NB4 (cell line): Measurements from ENCODE around the gene RABGAP1.

Source experiments
- POLR2A ChIP-seq: IDR thresholded peaks from 2 replicates; pipeline ENCODE4 v1.6.1; 2011; ENCODE audit warnings: mild to moderate bottlenecking; ENCODE audit not compliant: insufficient read length; ENCODE audit errors: extremely low read depth
- TF ChIP-seq, protein P1 (sequence below): IDR thresholded peaks from one replicate; pipeline ENCODE4 v1.5.1; 2012; ENCODE audit warnings: low read depth, low read length
- TF ChIP-seq, protein P2 (sequence below): IDR thresholded peaks from 2 replicates; pipeline ENCODE4 v1.6.1; 2011; ENCODE audit warnings: low read depth, low read length

DNA sequence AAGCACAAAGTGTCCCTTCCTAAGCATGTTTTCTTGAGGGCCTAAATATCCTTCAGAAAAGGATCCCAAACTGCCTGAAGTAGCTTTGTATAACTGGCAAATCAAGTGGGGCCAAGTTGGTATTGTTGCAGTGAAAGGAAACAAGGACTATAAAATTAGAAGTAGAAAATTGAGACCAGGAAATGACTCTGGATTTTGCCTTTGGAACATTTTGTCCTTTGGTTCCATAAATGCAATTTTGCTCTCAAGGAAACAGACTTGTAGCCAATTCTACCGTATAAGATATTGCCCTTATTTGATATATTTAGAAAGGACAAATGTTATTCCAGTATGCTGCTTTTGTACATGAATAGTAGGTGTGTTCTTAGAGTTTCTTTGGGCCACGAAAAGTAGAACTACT lies 34.4 kb downstream of the RABGAP1 start:
- TF ChIP-seq, protein P1, sequence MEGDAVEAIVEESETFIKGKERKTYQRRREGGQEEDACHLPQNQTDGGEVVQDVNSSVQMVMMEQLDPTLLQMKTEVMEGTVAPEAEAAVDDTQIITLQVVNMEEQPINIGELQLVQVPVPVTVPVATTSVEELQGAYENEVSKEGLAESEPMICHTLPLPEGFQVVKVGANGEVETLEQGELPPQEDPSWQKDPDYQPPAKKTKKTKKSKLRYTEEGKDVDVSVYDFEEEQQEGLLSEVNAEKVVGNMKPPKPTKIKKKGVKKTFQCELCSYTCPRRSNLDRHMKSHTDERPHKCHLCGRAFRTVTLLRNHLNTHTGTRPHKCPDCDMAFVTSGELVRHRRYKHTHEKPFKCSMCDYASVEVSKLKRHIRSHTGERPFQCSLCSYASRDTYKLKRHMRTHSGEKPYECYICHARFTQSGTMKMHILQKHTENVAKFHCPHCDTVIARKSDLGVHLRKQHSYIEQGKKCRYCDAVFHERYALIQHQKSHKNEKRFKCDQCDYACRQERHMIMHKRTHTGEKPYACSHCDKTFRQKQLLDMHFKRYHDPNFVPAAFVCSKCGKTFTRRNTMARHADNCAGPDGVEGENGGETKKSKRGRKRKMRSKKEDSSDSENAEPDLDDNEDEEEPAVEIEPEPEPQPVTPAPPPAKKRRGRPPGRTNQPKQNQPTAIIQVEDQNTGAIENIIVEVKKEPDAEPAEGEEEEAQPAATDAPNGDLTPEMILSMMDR = no peak
- TF ChIP-seq POLR2A = no peak
- TF ChIP-seq, protein P2, sequence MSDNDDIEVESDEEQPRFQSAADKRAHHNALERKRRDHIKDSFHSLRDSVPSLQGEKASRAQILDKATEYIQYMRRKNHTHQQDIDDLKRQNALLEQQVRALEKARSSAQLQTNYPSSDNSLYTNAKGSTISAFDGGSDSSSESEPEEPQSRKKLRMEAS = no peak
